GM12878 (cell line): Measurements from ENCODE around the gene EIF3M. TPM values are rescaled to one million over a fixed set of nuclear protein-coding genes. Genes with fewer than 3 reads are reported as not detected.

Experiments
- ATAC-seq: fragments of 200-7000 bp; cut with Tn5 transposase; 3 replicates; pipeline ENCODE4 v1.9.1; 2020; ENCODE audit warnings: mild to moderate bottlenecking, moderate library complexity
- BruUV-seq: library from RNA; stranded (reverse); fragments of 400-500 nt; replicated peaks from 2 replicates; lab custom pipeline; 2021; lab: Mats Ljungman, UMichigan
- CTCF ChIA-PET: fragments of 300-600 bp; sonication (Branson Sonifier 250); formaldehyde crosslinking; extraction: SDS; loops from one replicate; lab custom pipeline; 2021; ENCODE audit warnings: inconsistent platforms; lab: Yijun Ruan, JAX
- POLR2A ChIA-PET: fragments of 350-600 bp; formaldehyde crosslinking; extraction: SDS; loops from one replicate; lab custom pipeline; 2021; ENCODE audit warnings: inconsistent platforms; lab: Charles Lee
- RAD21 ChIA-PET: fragments of 300-600 bp; sonication (Branson Sonifier 250); formaldehyde crosslinking; loops from one replicate; lab custom pipeline; 2023; ENCODE audit warnings: antibody characterized with exemption; ENCODE audit not compliant: unreplicated experiment; lab: Charles Lee
- SMC1A ChIA-PET: fragments of 300-600 bp; sonication (Branson Sonifier 250); formaldehyde crosslinking; loops from one replicate; lab custom pipeline; 2023; ENCODE audit not compliant: unreplicated experiment, uncharacterized antibody; lab: Charles Lee
- DNase-seq: peaks from one replicate; pipeline ENCODE4 v3.0.0-alpha.2; 2011; ENCODE audit warnings: low read depth, low spot score
- FAIRE-seq: peaks from 3 replicates; lab custom pipeline; 2011; peaks lifted over from hg19 to GRCh38; lab: Jason Lieb, UNC
- H2AFZ ChIP-seq: 2 replicates; pipeline ENCODE4 v1.6.0; 2011; ENCODE audit warnings: low read depth, low read length, control low read depth; ENCODE audit not compliant: control insufficient read depth
- H3K27ac ChIP-seq: 2 replicates; pipeline ENCODE4 v1.5.1; 2011; ENCODE audit warnings: control low read depth; ENCODE audit not compliant: control insufficient read depth, insufficient read depth
- H3K27me3 ChIP-seq, 2 experiments: replicated peaks in 1 of 2; 2 replicates each; pipeline versions ENCODE4 v1.6.0 to v1.6.1; 2011; ENCODE audit warnings: low read length in 1 of 2; ENCODE audit not compliant: control insufficient read depth in 2 of 2, insufficient read depth in 2 of 2
- H3K36me3 ChIP-seq, 2 experiments: 2 replicates each; pipeline ENCODE4 v1.5.1; 2011; ENCODE audit warnings: low read length in 1 of 2; ENCODE audit not compliant: control insufficient read depth in 2 of 2, insufficient read depth in 2 of 2
- H3K4me1 ChIP-seq: 2 replicates; pipeline ENCODE4 v1.6.1; 2011; ENCODE audit warnings: mild to moderate bottlenecking, low read length, moderate library complexity, mixed read lengths; ENCODE audit not compliant: control insufficient read depth, insufficient read depth
- H3K4me2 ChIP-seq: 2 replicates; pipeline ENCODE4 v1.6.0; 2011; ENCODE audit warnings: control low read depth; ENCODE audit not compliant: control insufficient read depth, insufficient read depth
- H3K4me3 ChIP-seq: fragments of 200-600 bp; sonication (generic); 2 replicates; pipeline ENCODE4 v1.5.1; 2016
- H3K79me2 ChIP-seq: 2 replicates; pipeline ENCODE4 v1.6.0; 2011; ENCODE audit warnings: low read length; ENCODE audit not compliant: control insufficient read depth, insufficient read depth
- H3K9ac ChIP-seq: 2 replicates; pipeline ENCODE4 v1.8.0; 2011; ENCODE audit warnings: low read length, control low read depth, mixed read lengths; ENCODE audit not compliant: control insufficient read depth, insufficient read depth
- H3K9me3 ChIP-seq: replicated peaks from 3 replicates; pipeline ENCODE4 v1.5.1; 2011; ENCODE audit warnings: mild to moderate bottlenecking, low read length; ENCODE audit not compliant: control insufficient read depth, insufficient read depth
- H4K20me1 ChIP-seq: 2 replicates; pipeline ENCODE4 v1.6.0; 2011; ENCODE audit not compliant: control insufficient read depth, insufficient read depth
- BCL11A ChIP-seq: IDR thresholded peaks from 2 replicates; pipeline ENCODE4 v1.6.1; 2011; ENCODE audit warnings: low read depth, low read length
- BRCA1 ChIP-seq: IDR thresholded peaks from 2 replicates; pipeline ENCODE4 v1.6.1; 2011; ENCODE audit warnings: low read depth, low read length, improper control_type of control experiment
- CHD4 ChIP-seq: fragments of 200-600 bp; sonication (generic); IDR thresholded peaks from 2 replicates; pipeline ENCODE4 v1.6.1; 2016; ENCODE audit warnings: mild to moderate bottlenecking
- JUNB ChIP-seq: IDR thresholded peaks from 2 replicates; pipeline ENCODE4 v1.6.1; 2016; ENCODE audit warnings: antibody characterized with exemption, mild to moderate bottlenecking
- NFXL1 ChIP-seq: fragments of 450-650 bp; IDR thresholded peaks from 2 replicates; pipeline ENCODE4 v1.6.1; 2017; ENCODE audit warnings: antibody characterized with exemption, mild to moderate bottlenecking, borderline replicate concordance
- NFYA ChIP-seq: IDR thresholded peaks from 2 replicates; pipeline ENCODE4 v1.6.1; 2011; ENCODE audit warnings: low read depth, mild to moderate bottlenecking, low read length, improper control_type of control experiment, borderline replicate concordance
- NR2F1 ChIP-seq: fragments of 450-650 bp; conservative IDR thresholded peaks from 2 replicates; pipeline ENCODE4 v1.6.1; 2017; ENCODE audit warnings: mild to moderate bottlenecking
- NRF1 ChIP-seq: conservative IDR thresholded peaks from 2 replicates; pipeline ENCODE4 v1.6.1; 2011; ENCODE audit warnings: mild to moderate bottlenecking, low read depth, low read length, improper control_type of control experiment
- POLR2AphosphoS2 ChIP-seq: IDR thresholded peaks from 2 replicates; pipeline ENCODE4 v1.6.1; 2011; ENCODE audit warnings: low read depth, mild to moderate bottlenecking, low read length, improper control_type of control experiment, moderate library complexity
- POU2F2 ChIP-seq: IDR thresholded peaks from 3 replicates; pipeline ENCODE4 v1.6.1; 2011; ENCODE audit warnings: low read depth, mild to moderate bottlenecking, low read length, borderline replicate concordance
- RBBP5 ChIP-seq: fragments of 200-600 bp; sonication (generic); conservative IDR thresholded peaks from 2 replicates; pipeline ENCODE4 v1.6.1; 2016
- RUNX3 ChIP-seq: IDR thresholded peaks from 2 replicates; pipeline ENCODE4 v1.6.1; 2012; ENCODE audit warnings: low read length, inconsistent platforms
- SREBF1 ChIP-seq: IDR thresholded peaks from 2 replicates; pipeline ENCODE4 v1.6.1; 2012; ENCODE audit warnings: mild to moderate bottlenecking, low read length
- YY1 ChIP-seq: IDR thresholded peaks from 2 replicates; pipeline ENCODE4 v1.6.1; 2011; ENCODE audit warnings: low read depth, mild to moderate bottlenecking, low read length
- ZNF24 ChIP-seq: fragments of 450-650 bp; IDR thresholded peaks from 2 replicates; pipeline ENCODE4 v1.6.1; 2017; ENCODE audit warnings: antibody characterized with exemption, mild to moderate bottlenecking
- WGBS: methylation state at CpG from one replicate; pipeline ENCODE4 v1.1.6; 2016; ENCODE audit warnings: low lambda C conversion rate; ENCODE audit not compliant: insufficient replicate concordance, insufficient coverage; ENCODE audit errors: missing lambda C conversion rate; 5-methylcytosine and 5-hydroxymethylcytosine counted together
- in situ Hi-C: fragments of 300-500 bp; cut with MboI; formaldehyde crosslinking; loops from 9 replicates; pipeline ENCODE4 v1.14.3; 2018; ENCODE audit warnings: mixed read lengths
- intact Hi-C: fragments of 100-400 bp; cut with micrococcal nuclease; formaldehyde crosslinking; loops from one replicate; pipeline ENCODE4 v1.14.2; 2022; ENCODE audit not compliant: unreplicated experiment
- polyA plus RNA-seq, 11 experiments: library from polyadenylated mRNA; depleted of rRNA in 4 of 11; unstranded in 6 of 11; stranded (reverse) in 5 of 11; fragments of >200 nt; fragmentation: Nextera tagmentation in 4 of 11; fragmentation: Illumina TruSeq in 1 of 11; extraction: Ambion mirVana in 4 of 11; extraction: Trizol in 1 of 11; gene quantifications; 1 replicate in 1 of 11; 2 replicates in 10 of 11; pipeline versions ENCODE4 v1.2.1 to v1.2.3, GENCODE V29; 2011 to 2016; ENCODE audit warnings: inconsistent platforms in 2 of 11, missing spikeins in 2 of 11, low read depth in 1 of 11
- total RNA-seq, 4 experiments: library from RNA; depleted of rRNA in 3 of 4; stranded (reverse); fragments of >200 nt in 3 of 4; fragmentation: Illumina TruSeq in 1 of 4; extraction: Trizol in 1 of 4; gene quantifications; 2 replicates each; pipeline versions ENCODE4 v1.2.1 to v1.2.3, GENCODE V29; 2013 to 2021
- TF ChIP-seq, protein P1 (sequence below): fragments of 450-650 bp; IDR thresholded peaks from 2 replicates; pipeline ENCODE4 v1.6.1; 2017; ENCODE audit warnings: antibody characterized with exemption, mild to moderate bottlenecking, moderate library complexity
- TF ChIP-seq, protein P2 (sequence below): IDR thresholded peaks from 2 replicates; pipeline ENCODE4 v1.6.1; 2012; ENCODE audit warnings: low read length, inconsistent platforms
- TF ChIP-seq, protein P3 (sequence below): IDR thresholded peaks from 2 replicates; pipeline ENCODE4 v1.6.1; 2012; ENCODE audit warnings: low read depth, low read length, improper control_type of control experiment
- TF ChIP-seq, protein P4 (sequence below): fragments of 450-650 bp; IDR thresholded peaks from 2 replicates; pipeline ENCODE4 v1.6.1; 2017; ENCODE audit warnings: mild to moderate bottlenecking, moderate library complexity

Gene EIF3M
- total and polyA plus RNA-seq, 10 of the 15 experiments (the other 5 are each of a cell fraction or from before 2014, with no cell fraction given): 392 to 1,205 (median 593) TPM

DNA sequence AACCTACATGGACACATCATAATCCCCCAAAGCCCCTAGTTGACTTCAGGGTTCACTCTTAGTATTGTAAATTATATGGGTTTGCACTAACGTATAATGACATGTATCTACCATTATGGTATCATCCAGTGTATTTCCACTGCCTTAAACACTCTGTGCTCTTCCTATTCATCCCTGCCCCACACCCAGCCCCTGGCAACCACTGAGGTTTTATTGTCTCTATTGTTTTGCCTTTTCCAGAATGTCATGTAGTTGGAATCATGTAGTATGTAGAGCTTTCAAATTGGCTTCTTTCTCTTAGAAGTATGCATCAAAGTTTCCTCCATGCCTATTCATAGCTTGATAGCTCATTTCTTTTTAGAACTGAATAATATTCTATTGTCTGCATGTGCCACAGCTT is 16.5 kb upstream of the EIF3M start:
- Histone ChIP-seq H3K27me3 (no peaks in the 10 kb centered on the region), H3K36me3 (no peaks in the 10 kb centered on the region), H3K4me1 (no peaks in the 10 kb centered on the region), H3K4me2 (no peak overlapping the region), H3K79me2 (no peaks in the 10 kb centered on the region), H3K27ac (no peak overlapping the region), H3K9ac (no peak overlapping the region), H3K9me3 (no peaks in the 10 kb centered on the region), H4K20me1 (no peaks in the 10 kb centered on the region), H3K4me3 (no peak overlapping the region), H2AFZ (no peak overlapping the region)
- intact Hi-C loops: loop anchor here (10.0 kb wide), 1 partner anchor 122 kb away; no protein-coding TSS in a partner anchor
- DNase-seq (no peak), ATAC-seq (no peak), FAIRE-seq (no peak)
- SMC1A ChIA-PET: interaction anchor here (0.5 to 1.6 kb wide), 3 partner anchors 11 to 23 kb away, joined by 3 read pairs; partner anchors contain the start of gene EIF3M
- TF ChIP-seq CHD4: no peak
- TF ChIP-seq, protein P1, sequence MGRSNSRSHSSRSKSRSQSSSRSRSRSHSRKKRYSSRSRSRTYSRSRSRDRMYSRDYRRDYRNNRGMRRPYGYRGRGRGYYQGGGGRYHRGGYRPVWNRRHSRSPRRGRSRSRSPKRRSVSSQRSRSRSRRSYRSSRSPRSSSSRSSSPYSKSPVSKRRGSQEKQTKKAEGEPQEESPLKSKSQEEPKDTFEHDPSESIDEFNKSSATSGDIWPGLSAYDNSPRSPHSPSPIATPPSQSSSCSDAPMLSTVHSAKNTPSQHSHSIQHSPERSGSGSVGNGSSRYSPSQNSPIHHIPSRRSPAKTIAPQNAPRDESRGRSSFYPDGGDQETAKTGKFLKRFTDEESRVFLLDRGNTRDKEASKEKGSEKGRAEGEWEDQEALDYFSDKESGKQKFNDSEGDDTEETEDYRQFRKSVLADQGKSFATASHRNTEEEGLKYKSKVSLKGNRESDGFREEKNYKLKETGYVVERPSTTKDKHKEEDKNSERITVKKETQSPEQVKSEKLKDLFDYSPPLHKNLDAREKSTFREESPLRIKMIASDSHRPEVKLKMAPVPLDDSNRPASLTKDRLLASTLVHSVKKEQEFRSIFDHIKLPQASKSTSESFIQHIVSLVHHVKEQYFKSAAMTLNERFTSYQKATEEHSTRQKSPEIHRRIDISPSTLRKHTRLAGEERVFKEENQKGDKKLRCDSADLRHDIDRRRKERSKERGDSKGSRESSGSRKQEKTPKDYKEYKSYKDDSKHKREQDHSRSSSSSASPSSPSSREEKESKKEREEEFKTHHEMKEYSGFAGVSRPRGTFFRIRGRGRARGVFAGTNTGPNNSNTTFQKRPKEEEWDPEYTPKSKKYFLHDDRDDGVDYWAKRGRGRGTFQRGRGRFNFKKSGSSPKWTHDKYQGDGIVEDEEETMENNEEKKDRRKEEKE: no peak
- TF ChIP-seq NFXL1: no peak
- TF ChIP-seq, protein P2, sequence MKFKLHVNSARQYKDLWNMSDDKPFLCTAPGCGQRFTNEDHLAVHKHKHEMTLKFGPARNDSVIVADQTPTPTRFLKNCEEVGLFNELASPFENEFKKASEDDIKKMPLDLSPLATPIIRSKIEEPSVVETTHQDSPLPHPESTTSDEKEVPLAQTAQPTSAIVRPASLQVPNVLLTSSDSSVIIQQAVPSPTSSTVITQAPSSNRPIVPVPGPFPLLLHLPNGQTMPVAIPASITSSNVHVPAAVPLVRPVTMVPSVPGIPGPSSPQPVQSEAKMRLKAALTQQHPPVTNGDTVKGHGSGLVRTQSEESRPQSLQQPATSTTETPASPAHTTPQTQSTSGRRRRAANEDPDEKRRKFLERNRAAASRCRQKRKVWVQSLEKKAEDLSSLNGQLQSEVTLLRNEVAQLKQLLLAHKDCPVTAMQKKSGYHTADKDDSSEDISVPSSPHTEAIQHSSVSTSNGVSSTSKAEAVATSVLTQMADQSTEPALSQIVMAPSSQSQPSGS: no peak
- no peak for TF ChIP-seq POU2F2
- TF ChIP-seq RBBP5: no peak
- no peak for TF ChIP-seq ZNF24
- no peak for TF ChIP-seq JUNB
- TF ChIP-seq NFYA: no peak
- TF ChIP-seq SREBF1: no peak
- no peak for TF ChIP-seq BCL11A
- TF ChIP-seq RUNX3: no peak
- TF ChIP-seq, protein P3, sequence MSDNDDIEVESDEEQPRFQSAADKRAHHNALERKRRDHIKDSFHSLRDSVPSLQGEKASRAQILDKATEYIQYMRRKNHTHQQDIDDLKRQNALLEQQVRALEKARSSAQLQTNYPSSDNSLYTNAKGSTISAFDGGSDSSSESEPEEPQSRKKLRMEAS: no peak
- TF ChIP-seq BRCA1: no peak
- no peak for TF ChIP-seq POLR2AphosphoS2
- TF ChIP-seq, protein P4, sequence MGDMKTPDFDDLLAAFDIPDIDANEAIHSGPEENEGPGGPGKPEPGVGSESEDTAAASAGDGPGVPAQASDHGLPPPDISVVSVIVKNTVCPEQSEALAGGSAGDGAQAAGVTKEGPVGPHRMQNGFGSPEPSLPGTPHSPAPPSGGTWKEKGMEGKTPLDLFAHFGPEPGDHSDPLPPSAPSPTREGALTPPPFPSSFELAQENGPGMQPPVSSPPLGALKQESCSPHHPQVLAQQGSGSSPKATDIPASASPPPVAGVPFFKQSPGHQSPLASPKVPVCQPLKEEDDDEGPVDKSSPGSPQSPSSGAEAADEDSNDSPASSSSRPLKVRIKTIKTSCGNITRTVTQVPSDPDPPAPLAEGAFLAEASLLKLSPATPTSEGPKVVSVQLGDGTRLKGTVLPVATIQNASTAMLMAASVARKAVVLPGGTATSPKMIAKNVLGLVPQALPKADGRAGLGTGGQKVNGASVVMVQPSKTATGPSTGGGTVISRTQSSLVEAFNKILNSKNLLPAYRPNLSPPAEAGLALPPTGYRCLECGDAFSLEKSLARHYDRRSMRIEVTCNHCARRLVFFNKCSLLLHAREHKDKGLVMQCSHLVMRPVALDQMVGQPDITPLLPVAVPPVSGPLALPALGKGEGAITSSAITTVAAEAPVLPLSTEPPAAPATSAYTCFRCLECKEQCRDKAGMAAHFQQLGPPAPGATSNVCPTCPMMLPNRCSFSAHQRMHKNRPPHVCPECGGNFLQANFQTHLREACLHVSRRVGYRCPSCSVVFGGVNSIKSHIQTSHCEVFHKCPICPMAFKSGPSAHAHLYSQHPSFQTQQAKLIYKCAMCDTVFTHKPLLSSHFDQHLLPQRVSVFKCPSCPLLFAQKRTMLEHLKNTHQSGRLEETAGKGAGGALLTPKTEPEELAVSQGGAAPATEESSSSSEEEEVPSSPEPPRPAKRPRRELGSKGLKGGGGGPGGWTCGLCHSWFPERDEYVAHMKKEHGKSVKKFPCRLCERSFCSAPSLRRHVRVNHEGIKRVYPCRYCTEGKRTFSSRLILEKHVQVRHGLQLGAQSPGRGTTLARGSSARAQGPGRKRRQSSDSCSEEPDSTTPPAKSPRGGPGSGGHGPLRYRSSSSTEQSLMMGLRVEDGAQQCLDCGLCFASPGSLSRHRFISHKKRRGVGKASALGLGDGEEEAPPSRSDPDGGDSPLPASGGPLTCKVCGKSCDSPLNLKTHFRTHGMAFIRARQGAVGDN: no peak
- no peak for TF ChIP-seq YY1
- no peak for TF ChIP-seq NRF1
- TF ChIP-seq NR2F1: no peak
- CTCF ChIA-PET: interaction anchor here (1.3 to 1.7 kb wide), 3 partner anchors 17 to 243 kb away, joined by 3 to 4 read pairs (median 3); no protein-coding TSS in a partner anchor
- no TSS peak for BruUV-seq
- POLR2A ChIA-PET: interaction anchor here (0.7 kb wide), 1 partner anchor 11 kb away, joined by 7 read pairs; no protein-coding TSS in a partner anchor
- in situ Hi-C loops: no loop called here
- RAD21 ChIA-PET: no interaction called here
- 26% methylated on average over 1 of the region's 1 CpG for WGBS
